ENCODE results near the gene OBP2A. TPM values are rescaled to one million over a fixed set of nuclear protein-coding genes. Genes with fewer than 3 reads are reported as not detected.

OBP2A gene
- total and polyA plus RNA-seq, 10 of the 15 experiments (the other 5 are each of a cell fraction or from before 2014, with no cell fraction given): not detected

DNA sequence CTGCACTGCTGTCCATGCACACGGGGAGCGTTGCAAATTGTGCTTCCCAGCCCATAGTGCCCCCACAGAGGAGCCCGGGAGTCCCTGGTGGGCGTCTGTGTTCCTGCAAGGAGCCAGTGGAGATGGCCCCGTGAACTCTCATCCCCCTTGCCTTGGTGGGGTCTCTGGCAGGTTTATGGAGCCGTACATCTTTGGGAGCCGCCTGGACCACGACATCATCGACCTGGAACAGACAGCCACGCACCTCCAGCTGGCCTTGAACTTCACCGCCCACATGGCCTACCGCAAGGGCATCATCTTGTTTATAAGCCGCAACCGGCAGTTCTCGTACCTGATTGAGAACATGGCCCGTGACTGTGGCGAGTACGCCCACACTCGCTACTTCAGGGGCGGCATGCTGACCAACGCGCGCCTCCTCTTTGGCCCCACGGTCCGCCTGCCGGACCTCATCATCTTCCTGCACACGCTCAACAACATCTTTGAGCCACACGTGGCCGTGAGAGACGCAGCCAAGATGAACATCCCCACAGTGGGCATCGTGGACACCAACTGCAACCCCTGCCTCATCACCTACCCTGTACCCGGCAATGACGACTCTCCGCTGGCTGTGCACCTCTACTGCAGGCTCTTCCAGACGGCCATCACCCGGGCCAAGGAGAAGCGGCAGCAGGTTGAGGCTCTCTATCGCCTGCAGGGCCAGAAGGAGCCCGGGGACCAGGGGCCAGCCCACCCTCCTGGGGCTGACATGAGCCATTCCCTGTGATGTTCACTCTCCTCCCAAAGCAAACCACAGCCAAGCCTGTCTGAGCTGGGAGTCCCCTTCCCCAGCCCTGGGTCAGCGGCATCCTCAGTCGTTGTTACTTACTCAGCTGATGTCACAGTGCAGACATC lies 42.3 kb upstream of the OBP2A start:
- Histone ChIP-seq H3K4me3 (no peak overlapping the region), H3K9ac (ENCODE audit: control insufficient read depth, insufficient read depth, low read length) (no peak overlapping the region), H3K4me1 (ENCODE audit: control insufficient read depth, insufficient read depth, low read length) (peaks cover 17% of the 10 kb centered on the region), H2AFZ (ENCODE audit: control insufficient read depth, low read depth, low read length) (no peak overlapping the region), H3K4me2 (ENCODE audit: control insufficient read depth, insufficient read depth) (no peak overlapping the region), H3K27me3 (replicated peaks in 1 of 2; ENCODE audit: control insufficient read depth in 2 of 2, insufficient read depth in 2 of 2, low read length in 1 of 2) (no peaks in the 10 kb centered on the region), H4K20me1 (ENCODE audit: control insufficient read depth, insufficient read depth) (peaks cover 4% of the 10 kb centered on the region; the same call in 1 of the 2 replicates), H3K36me3 (ENCODE audit: control insufficient read depth in 2 of 2, insufficient read depth in 2 of 2, low read length in 1 of 2) (peaks cover 10 to 22% of the 10 kb centered on the region in 2 experiments; a peak in 3 of 4 replicates), H3K27ac (ENCODE audit: control insufficient read depth, insufficient read depth) (no peak overlapping the region), H3K79me2 (ENCODE audit: control insufficient read depth, insufficient read depth, low read length) (peaks cover 14% of the 10 kb centered on the region), H3K9me3 (replicated peaks; ENCODE audit: control insufficient read depth, insufficient read depth, low read length) (no peaks in the 10 kb centered on the region; the same call in 2 of the 3 replicates)
- ATAC-seq: no peak
- intact Hi-C loops (cut with micrococcal nuclease; ENCODE audit: unreplicated experiment): no loop called here
- WGBS (ENCODE audit: insufficient coverage, insufficient replicate concordance, low lambda C conversion rate, missing lambda C conversion rate): 97% methylated on average over 41 of the region's 41 CpGs
- ChIA-PET CTCF (interaction anchor here (0.9 to 1.3 kb wide), 3 partner anchors 13 to 26 kb away, joined by 3 to 5 read pairs (median 5); no protein-coding TSS in a partner anchor), SMC1A (ENCODE audit: uncharacterized antibody, unreplicated experiment) (no interaction called here), RAD21 (ENCODE audit: unreplicated experiment) (no interaction called here), POLR2A (no interaction called here)
- in situ Hi-C loops (cut with MboI): no loop called here
- no peak for DNase-seq (ENCODE audit: low read depth, low spot score)
- no peak for FAIRE-seq
- no TSS peak for BruUV-seq (replicated peaks)
- no peak for TF ChIP-seq PAX8 (IDR thresholded peaks at IDR 0.05)
- TF ChIP-seq, protein P1, sequence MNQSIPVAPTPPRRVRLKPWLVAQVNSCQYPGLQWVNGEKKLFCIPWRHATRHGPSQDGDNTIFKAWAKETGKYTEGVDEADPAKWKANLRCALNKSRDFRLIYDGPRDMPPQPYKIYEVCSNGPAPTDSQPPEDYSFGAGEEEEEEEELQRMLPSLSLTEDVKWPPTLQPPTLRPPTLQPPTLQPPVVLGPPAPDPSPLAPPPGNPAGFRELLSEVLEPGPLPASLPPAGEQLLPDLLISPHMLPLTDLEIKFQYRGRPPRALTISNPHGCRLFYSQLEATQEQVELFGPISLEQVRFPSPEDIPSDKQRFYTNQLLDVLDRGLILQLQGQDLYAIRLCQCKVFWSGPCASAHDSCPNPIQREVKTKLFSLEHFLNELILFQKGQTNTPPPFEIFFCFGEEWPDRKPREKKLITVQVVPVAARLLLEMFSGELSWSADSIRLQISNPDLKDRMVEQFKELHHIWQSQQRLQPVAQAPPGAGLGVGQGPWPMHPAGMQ (IDR thresholded peaks at IDR 0.05; ENCODE audit: borderline replicate concordance): no peak
- TF ChIP-seq, protein P2, sequence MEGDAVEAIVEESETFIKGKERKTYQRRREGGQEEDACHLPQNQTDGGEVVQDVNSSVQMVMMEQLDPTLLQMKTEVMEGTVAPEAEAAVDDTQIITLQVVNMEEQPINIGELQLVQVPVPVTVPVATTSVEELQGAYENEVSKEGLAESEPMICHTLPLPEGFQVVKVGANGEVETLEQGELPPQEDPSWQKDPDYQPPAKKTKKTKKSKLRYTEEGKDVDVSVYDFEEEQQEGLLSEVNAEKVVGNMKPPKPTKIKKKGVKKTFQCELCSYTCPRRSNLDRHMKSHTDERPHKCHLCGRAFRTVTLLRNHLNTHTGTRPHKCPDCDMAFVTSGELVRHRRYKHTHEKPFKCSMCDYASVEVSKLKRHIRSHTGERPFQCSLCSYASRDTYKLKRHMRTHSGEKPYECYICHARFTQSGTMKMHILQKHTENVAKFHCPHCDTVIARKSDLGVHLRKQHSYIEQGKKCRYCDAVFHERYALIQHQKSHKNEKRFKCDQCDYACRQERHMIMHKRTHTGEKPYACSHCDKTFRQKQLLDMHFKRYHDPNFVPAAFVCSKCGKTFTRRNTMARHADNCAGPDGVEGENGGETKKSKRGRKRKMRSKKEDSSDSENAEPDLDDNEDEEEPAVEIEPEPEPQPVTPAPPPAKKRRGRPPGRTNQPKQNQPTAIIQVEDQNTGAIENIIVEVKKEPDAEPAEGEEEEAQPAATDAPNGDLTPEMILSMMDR (IDR thresholded peaks at IDR 0.05 in 2 of 3, conservative IDR thresholded peaks at IDR 0.05 in 1 of 3; ENCODE audit: control insufficient read depth in 2 of 3, extremely low read depth in 1 of 3, insufficient read depth in 1 of 3, low read depth in 3 of 3, low read length in 3 of 3): no peak
- TF ChIP-seq, protein P3, sequence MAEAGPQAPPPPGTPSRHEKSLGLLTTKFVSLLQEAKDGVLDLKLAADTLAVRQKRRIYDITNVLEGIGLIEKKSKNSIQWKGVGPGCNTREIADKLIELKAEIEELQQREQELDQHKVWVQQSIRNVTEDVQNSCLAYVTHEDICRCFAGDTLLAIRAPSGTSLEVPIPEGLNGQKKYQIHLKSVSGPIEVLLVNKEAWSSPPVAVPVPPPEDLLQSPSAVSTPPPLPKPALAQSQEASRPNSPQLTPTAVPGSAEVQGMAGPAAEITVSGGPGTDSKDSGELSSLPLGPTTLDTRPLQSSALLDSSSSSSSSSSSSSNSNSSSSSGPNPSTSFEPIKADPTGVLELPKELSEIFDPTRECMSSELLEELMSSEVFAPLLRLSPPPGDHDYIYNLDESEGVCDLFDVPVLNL (IDR thresholded peaks at IDR 0.05; ENCODE audit: low read depth, low read length): no peak
- TF ChIP-seq CREB1 (IDR thresholded peaks at IDR 0.05; ENCODE audit: low read depth): no peak
- TF ChIP-seq RAD21 (IDR thresholded peaks at IDR 0.05; ENCODE audit: insufficient read depth, low read depth, low read length): no peak
- TF ChIP-seq SUPT20H (IDR thresholded peaks at IDR 0.05; ENCODE audit: borderline replicate concordance, control insufficient read depth, low read depth, low read length): no peak
- TF ChIP-seq, protein P4, sequence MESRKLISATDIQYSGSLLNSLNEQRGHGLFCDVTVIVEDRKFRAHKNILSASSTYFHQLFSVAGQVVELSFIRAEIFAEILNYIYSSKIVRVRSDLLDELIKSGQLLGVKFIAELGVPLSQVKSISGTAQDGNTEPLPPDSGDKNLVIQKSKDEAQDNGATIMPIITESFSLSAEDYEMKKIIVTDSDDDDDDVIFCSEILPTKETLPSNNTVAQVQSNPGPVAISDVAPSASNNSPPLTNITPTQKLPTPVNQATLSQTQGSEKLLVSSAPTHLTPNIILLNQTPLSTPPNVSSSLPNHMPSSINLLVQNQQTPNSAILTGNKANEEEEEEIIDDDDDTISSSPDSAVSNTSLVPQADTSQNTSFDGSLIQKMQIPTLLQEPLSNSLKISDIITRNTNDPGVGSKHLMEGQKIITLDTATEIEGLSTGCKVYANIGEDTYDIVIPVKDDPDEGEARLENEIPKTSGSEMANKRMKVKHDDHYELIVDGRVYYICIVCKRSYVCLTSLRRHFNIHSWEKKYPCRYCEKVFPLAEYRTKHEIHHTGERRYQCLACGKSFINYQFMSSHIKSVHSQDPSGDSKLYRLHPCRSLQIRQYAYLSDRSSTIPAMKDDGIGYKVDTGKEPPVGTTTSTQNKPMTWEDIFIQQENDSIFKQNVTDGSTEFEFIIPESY (IDR thresholded peaks at IDR 0.05): no peak
- TF ChIP-seq, protein P5, sequence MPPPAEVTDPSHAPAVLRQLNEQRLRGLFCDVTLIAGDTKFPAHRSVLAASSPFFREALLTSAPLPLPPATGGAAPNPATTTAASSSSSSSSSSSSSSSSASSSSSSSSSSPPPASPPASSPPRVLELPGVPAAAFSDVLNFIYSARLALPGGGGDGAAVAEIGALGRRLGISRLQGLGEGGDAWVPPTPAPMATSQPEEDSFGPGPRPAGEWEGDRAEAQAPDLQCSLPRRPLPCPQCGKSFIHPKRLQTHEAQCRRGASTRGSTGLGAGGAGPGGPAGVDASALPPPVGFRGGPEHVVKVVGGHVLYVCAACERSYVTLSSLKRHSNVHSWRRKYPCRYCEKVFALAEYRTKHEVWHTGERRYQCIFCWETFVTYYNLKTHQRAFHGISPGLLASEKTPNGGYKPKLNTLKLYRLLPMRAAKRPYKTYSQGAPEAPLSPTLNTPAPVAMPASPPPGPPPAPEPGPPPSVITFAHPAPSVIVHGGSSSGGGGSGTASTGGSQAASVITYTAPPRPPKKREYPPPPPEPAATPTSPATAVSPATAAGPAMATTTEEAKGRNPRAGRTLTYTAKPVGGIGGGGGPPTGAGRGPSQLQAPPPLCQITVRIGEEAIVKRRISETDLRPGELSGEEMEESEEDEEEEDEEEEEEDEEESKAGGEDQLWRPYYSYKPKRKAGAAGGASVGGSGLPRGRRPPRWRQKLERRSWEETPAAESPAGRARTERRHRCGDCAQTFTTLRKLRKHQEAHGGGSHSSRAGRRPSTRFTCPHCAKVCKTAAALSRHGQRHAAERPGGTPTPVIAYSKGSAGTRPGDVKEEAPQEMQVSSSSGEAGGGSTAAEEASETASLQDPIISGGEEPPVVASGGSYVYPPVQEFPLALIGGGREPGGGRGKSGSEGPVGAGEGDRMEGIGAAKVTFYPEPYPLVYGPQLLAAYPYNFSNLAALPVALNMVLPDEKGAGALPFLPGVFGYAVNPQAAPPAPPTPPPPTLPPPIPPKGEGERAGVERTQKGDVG (CRISPR knock-in tag; IDR thresholded peaks at IDR 0.05): no peak
- TF ChIP-seq, protein P6, sequence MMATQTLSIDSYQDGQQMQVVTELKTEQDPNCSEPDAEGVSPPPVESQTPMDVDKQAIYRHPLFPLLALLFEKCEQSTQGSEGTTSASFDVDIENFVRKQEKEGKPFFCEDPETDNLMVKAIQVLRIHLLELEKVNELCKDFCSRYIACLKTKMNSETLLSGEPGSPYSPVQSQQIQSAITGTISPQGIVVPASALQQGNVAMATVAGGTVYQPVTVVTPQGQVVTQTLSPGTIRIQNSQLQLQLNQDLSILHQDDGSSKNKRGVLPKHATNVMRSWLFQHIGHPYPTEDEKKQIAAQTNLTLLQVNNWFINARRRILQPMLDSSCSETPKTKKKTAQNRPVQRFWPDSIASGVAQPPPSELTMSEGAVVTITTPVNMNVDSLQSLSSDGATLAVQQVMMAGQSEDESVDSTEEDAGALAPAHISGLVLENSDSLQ (IDR thresholded peaks at IDR 0.05): no peak

Data from GM12878 (cell line).